NCI-H1436 treated with DMSO at 0.1 percent for 48 hours (cell line): ENCODE results near the gene RAD51C.
"Not testable (repeated sequence)": the region's sequence is repeated elsewhere in the genome, so short reads cannot be mapped to it uniquely, and the experiment has no call there.

Experiments used
- DNase-seq: peaks from one replicate; lab custom pipeline; 2025; lab: John Stamatoyannopoulos, UW

RAD51C gene

DNA sequence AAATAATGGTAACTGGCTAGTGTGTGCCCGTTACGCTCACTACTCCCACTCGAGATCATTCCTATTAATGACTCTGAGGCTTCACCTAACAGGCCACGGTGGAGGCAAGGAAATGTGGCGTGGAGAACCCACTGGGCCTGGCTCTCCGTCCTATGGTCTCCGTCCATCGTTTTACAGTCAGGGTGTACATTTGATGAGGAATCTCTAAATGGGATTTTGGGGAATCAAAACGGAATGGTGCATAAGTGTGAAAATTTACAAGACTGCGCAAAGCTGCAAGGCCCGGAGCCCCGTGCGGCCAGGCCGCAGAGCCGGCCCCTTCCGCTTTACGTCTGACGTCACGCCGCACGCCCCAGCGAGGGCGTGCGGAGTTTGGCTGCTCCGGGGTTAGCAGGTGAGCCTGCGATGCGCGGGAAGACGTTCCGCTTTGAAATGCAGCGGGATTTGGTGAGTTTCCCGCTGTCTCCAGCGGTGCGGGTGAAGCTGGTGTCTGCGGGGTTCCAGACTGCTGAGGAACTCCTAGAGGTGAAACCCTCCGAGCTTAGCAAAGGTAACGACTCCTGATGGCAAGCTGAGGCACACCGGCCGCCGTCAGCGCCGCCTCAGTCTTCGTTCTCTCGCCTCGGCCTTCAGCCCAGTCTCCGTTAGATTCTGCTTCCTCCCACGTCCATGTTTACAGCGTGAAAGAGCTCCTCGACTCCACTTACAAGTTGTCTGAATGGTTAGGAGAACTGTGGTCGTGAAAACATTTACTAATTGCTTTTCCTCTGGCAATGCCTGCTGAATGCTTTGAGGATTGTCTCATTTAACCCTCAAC is at the start of gene RAD51C:
Gene RAD51C (plus strand): TSS at position 364 of the 817 bp plus-strand sequence. CDS start 42 bp downstream, at position 406.
- peak; percentile 58 for DNase-seq

GRCh38 chr17:58643147-58643546 is 49.3 kb upstream of the RAD51C start:
- no peak for DNase-seq

DNA sequence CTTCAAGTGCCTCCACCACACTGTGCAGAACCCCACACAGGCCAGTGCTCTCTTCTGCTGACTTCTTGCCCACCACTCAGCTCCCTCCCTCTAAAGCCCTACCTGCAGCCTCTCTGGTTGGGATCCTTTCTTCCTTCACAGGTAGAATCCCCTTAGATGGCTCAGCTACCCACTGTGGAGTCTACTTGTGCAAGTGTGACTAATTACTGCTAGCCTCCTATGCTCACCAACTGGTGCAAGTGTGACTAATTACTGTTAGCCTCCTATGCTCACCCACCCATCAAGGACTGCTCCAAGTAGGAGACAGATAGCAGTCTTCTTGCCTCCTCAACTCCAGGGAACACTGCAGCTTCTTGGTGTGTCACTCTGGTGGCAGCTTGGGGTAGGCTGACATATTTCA is 44.2 kb upstream of the RAD51C start:
- DNase-seq = no peak

GRCh38 chr17:58657962-58658803 is 34.2 kb upstream of the RAD51C start:
- DNase-seq = not testable (repeated sequence)

GRCh38 chr17:58658804-58659713 is 33.3 kb upstream of the RAD51C start:
- DNase-seq = peak; percentile 95

DNA sequence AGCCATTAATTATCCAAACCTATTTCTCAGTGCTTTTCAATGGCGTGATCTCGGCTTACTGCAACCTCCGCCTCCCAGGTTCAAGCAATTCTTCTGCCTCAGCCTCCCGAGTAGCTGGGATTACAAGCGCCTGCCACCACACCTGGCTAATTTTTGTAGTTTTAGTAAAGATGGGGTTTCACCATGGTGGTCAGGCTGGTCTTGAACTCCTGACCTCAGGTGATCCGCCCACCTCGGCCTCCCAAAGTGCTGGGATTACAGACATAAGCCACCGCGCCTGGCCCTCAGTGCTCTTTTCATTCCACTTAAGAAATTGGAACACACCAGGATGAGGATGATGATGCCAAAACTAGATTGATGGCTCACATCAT is 32.7 kb upstream of the RAD51C start:
- DNase-seq = not testable (repeated sequence)

- no peak for DNase-seq
Observed at GRCh38 chr17:58660621-58661020, 31.8 kb upstream of the RAD51C start.

- DNase-seq = no peak
Observed at GRCh38 chr17:58661499-58661898, 30.9 kb upstream of the RAD51C start.

DNA sequence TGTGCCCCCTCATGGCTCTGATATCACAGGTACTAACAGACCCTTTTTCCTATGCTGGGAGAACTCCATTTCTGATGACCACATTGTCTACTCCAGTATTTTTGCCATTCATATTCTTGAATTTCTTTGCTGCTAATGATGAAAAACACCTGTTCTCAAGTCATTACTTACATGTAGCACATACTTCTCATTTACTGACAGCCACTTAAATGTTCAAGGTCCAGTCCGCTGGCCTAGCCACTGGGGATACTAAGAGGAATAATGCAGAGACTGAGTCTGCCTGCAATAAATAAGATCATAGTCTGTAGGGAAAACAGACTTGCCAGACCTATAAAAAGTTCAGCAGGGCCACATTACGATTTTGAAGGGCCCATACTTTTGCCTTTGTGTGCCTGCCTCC is 28.1 kb upstream of the RAD51C start:
- no peak for DNase-seq

- no peak for DNase-seq
Observed at GRCh38 chr17:58665946-58666857, 26.2 kb upstream of the RAD51C start.

DNA sequence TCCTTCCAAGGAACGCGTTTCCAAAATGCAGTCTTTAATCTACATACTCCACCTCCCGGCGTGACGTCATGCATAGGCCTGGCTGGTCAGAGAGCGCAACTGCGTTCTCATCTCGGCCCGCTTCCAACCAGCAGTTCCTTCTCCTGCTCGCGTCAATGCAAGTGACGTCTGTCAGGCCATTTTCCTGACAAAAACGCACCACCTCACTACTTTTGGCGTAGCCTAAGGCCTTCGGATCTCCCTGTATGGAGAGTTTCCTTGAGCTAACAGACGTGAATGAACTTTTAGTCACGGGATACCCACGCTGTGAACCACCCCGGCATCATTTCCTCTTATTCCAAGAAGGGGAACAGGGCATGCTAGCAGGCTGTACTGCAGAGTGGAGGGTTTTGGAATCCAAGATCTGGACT is 25.5 kb upstream of the RAD51C start:
- peak; percentile 63 for DNase-seq

GRCh38 chr17:58667934-58668597 is 24.3 kb upstream of the RAD51C start:
- no peak for DNase-seq

GRCh38 chr17:58668598-58668935 is 23.8 kb upstream of the RAD51C start:
- no peak for DNase-seq

GRCh38 chr17:58669853-58670252 is 22.5 kb upstream of the RAD51C start:
- no peak for DNase-seq

DNA sequence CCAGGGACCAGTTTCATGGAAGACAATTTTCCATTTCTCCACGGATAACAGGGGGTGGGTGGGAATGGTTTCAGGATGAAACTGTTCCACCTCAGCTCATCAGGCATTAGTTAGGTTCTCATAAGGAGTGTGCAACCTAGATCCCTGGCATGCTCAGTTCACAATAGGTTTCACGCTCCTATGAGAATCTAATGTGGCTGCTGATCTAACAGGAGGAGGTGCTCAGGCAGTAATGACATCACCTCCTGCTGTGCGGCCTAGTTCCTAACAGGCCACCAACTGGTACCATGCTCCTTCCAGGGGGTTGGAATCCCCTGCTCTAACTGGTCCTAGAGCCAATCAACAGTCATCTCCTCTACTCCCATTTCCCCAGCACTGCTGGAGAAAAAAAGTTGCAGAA is 20.4 kb upstream of the RAD51C start:
- no peak for DNase-seq

- no peak for DNase-seq
Observed at GRCh38 chr17:58677194-58677880, 15.1 kb upstream of the RAD51C start.

GRCh38 chr17:58678287-58678686 is 14.1 kb upstream of the RAD51C start:
- DNase-seq = not testable (repeated sequence)

DNA sequence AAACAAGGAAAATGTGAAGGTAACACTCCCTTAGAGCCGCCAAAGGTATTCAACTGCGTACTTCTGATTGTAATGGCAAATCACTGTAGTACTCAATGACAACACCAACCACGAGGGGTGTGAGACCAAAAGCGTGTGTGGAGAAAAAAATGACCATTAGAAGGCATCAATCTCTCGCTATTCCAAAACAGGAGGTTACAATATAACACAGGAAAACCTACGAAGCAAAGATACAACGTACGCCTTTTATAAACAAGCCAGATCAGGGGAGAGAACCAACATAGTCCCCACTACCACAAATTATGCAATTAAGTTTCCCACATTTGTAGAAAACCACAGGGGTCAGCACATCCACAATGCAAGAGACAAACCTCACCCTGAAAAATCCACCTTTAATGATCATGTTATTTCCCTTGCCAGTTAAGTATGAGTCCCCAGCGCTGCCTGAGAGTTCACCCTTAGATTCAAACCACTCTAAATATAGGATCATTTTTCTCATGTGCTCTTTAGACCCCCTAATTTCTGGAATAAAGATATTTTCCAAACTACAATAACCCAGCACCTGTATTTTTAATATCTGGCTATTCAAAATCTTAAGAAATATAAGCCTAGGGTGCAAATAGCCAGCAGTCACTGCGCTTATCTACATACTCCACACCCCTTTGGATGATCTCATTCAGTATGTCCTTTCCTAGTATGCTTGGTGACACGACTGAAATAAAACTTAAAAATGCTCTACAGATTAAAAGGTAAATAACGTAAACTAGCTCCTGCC is 13.0 kb upstream of the RAD51C start:
- peak; percentile 70 for DNase-seq

DNA sequence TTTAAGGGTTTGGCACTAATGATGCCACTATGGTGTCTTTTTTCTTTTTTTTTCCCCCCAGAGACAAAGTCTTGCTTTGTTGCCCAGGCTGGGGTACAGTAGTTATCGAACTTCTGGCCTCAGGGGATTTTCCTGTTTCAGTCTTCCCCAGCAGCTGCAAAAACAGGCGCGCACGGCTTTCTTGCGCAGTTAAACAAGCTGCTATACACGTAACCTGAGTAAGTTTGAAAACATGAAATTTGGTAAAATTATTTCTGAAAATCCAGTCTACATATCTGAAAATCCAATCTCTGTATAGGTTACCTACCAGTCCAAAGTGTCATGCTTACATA is 12.4 kb upstream of the RAD51C start:
- DNase-seq = peak; percentile 70
